ENCODE measurements around the gene MPIG6B.
A peak's percentile ranks its signal among the peaks of the same experiment; 100 is the strongest.

Gene MPIG6B

DNA sequence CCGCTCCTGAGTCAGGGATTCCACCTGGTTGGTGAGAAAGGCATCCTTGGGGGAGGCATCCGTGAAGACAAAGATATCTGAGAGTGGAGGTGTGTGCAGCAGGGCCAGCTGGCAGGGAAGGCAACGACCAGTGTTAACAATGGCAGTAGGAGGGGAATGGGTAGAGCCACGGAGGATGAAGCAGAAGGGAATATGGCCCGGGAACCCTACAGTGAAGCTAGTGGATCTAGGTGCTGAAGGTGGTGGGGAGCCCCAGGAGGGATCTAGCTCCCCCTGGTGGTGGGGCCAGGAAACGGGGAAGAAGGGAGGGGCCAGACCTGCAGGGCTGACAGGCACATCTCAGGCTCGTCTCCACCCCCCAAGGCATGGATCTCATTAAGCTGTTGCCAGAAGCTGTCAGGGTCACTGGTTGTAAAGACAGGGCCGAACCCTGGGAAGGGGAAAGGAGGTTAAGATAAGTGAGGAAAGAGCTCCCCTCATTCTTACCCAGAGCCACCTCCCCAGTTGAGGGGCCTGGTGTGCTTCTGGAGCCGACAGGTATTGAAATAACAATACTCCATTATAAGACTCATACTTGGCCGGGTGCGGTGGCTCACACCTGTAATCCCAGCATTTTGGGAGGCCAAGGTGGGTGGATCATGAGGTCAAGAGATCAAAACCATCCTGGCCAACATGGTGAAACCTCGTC, 46.7 kb downstream of the MPIG6B start:
- Mint-ChIP-seq H3K27me3 (no peaks in the 10 kb centered on the region), H3K9me3 (no peaks in the 10 kb centered on the region), H3K27ac (no peak overlapping the region), H3K4me3 (no peak overlapping the region), H3K4me1 (peaks cover 9% of the 10 kb centered on the region), H3K36me3 (peaks cover 2% of the 10 kb centered on the region)
- DNase-seq (ENCODE audit: low spot score in 2 of 2) (peak; percentile 87 to 90), ATAC-seq (ENCODE audit: low read depth) (peak; percentile 99)

DNA sequence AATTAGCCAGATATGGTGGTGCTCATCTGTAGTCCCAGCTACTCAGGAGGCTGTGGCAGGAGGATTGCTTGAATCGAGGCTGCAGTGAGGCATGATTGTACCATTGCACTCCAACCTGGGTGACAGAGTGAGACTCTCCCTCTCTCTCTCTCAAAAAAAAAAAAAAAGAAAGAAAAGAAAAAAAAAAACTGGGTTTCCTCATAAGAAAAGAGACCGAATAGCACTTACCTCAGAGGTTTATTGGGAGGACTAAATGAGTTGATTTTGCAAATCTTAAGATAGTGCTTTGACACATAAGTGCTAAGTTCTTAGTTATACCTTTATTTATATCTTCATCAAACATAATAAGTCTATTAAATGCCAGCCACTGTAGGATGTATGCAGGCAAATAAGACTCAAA, 47.7 kb downstream of the MPIG6B start:
- peaks cover 14% of the 10 kb centered on the region for H3K4me1 Mint-ChIP-seq
- H3K27me3 Mint-ChIP-seq: no peaks in the 10 kb centered on the region
- no peak overlapping the region for H3K27ac Mint-ChIP-seq
- H3K4me3 Mint-ChIP-seq: no peak overlapping the region
- ATAC-seq (ENCODE audit: low read depth) (no peak), DNase-seq (ENCODE audit: low spot score in 2 of 2) (no peak)
- H3K36me3 Mint-ChIP-seq: no peaks in the 10 kb centered on the region
- H3K9me3 Mint-ChIP-seq: no peaks in the 10 kb centered on the region

DNA sequence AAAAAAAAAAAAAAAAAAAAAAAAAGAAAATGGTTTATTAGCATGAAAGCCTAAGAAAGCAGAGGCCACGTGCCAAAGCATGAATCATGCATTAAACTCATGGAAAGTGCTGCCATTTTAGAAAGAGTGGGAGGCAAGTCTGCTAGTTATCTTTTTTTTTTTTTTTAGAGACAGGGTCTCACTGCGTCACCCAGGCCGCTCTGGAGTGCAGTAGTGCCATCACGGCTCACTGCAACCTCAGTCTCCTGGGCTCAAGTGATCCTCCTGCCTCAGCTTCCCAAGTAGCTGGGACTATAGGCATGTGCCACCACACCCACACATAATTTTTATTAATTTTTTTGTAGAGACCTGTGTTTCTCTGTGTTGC, 48.8 kb downstream of the MPIG6B start:
- H3K4me3 Mint-ChIP-seq: no peak overlapping the region
- no peaks in the 10 kb centered on the region for H3K27me3 Mint-ChIP-seq
- DNase-seq (ENCODE audit: low spot score in 2 of 2) (no peak), ATAC-seq (ENCODE audit: low read depth) (no peak)
- no peaks in the 10 kb centered on the region for H3K36me3 Mint-ChIP-seq
- no peak overlapping the region for H3K27ac Mint-ChIP-seq
- H3K9me3 Mint-ChIP-seq: no peaks in the 10 kb centered on the region
- H3K4me1 Mint-ChIP-seq: peaks cover 19% of the 10 kb centered on the region

DNA sequence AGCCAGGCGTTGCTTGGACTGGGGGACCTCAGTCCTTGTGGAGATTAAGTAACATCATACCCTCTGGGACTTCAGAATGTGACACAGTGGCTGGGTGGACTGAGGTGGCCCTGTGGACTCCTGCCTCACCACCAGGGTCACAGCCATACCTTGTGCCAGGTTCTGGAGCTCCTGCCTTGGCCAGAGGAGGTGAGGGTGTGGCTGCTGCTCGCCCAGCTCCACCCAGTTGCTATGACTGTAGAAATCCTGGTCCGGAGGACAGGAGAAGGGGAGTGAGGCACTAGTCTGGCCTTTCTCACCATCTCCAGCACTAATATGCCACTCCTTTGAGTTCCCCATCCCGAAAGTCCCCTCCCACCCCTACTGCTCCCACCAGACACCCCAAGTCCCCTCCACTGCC, 52.0 kb downstream of the MPIG6B start:
- H3K27ac Mint-ChIP-seq: peak overlapping the region; percentile 90
- peaks cover 3% of the 10 kb centered on the region for H3K36me3 Mint-ChIP-seq
- no peaks in the 10 kb centered on the region for H3K9me3 Mint-ChIP-seq
- ATAC-seq (ENCODE audit: low read depth) (no peak), DNase-seq (ENCODE audit: low spot score in 2 of 2) (no peak)
- H3K4me1 Mint-ChIP-seq: peaks cover 20% of the 10 kb centered on the region
- H3K4me3 Mint-ChIP-seq: no peak overlapping the region
- no peaks in the 10 kb centered on the region for H3K27me3 Mint-ChIP-seq

DNA sequence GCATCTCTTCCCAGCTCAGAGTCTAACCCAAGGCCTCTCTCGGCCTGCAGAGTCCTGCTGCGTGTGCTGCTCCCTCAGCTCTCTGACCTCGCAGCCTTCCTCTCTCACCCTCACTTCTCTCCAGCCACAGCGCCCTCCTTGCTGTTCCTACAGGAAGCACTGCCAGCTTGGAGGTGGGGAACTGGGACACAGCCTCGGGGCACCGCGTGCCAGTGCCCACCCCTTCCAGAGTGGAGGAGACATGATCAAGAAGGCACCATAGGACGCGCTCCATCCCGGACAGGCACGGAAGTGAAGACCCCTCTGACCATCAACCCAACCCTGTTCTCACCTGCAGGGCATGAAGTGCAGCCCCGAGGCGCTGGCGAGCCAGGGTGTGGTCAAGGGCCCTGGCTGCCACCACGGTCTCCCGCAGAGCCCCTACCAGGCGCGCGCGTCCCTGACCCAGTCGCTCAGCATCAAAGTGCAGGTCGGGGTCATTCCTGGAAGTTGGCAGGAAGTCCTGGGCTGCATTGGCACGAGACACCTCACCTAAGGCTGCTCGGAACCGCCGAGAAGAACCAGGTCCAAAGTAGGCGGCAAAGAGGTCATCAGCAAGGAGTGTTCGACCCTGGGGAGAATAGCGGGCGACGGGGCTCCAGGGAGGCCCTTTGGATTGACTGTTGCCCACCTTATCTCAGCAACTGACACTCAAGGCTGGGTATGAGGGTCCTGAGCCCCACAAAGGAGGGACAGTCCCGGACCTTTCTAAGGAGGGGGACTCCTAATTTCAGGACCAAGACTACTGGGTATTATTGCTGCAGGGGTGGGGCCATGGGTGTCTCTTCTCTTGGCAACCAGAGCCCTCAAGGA, 52.7 kb downstream of the MPIG6B start:
- Mint-ChIP-seq H3K27ac (peak overlapping the region; percentile 90), H3K4me3 (peak overlapping the region; percentile 51), H3K4me1 (peaks cover 20% of the 10 kb centered on the region), H3K27me3 (no peaks in the 10 kb centered on the region), H3K36me3 (peaks cover 6% of the 10 kb centered on the region), H3K9me3 (no peaks in the 10 kb centered on the region)
- ATAC-seq (ENCODE audit: low read depth) (no peak), DNase-seq (ENCODE audit: low spot score in 2 of 2) (no peak)
